GM21619 (cell line): ENCODE measurements around the gene TKTL1.
"Not testable (repeated sequence)": the region's sequence is repeated elsewhere in the genome, so short reads cannot be mapped to it uniquely, and the experiment has no call there.

Source experiments
- ATAC-seq: cut with Tn5 transposase; IDR thresholded peaks from one replicate; pipeline ENCODE4 v1.9.1; 2021; ENCODE audit not compliant: unreplicated experiment

Gene TKTL1

GRCh38 chrX:154295664-154296310 is at the start of gene TKTL1:
Gene TKTL1 (plus strand): TSS chrX:154295795. CDS start chrX:154295860, 65 bp downstream.
- no peak for ATAC-seq

GRCh38 chrX:154247377-154248045 is 48.1 kb upstream of the TKTL1 start:
- ATAC-seq = peak; percentile 79

- peak; percentile 23 for ATAC-seq
Observed at GRCh38 chrX:154248076-154248475, 47.5 kb upstream of the TKTL1 start.

- ATAC-seq = not testable (repeated sequence)
Observed at GRCh38 chrX:154257282-154257681, 38.3 kb upstream of the TKTL1 start, which contains the start of gene OPN1MW3. Gene OPN1MW3 (plus strand): TSS chrX:154257582. CDS start chrX:154257620, 38 bp downstream.

- ATAC-seq = not testable (repeated sequence)
Observed at GRCh38 chrX:154258711-154259110, 36.9 kb upstream of the TKTL1 start.

GRCh38 chrX:154263072-154263471 is 32.5 kb upstream of the TKTL1 start:
- not testable (repeated sequence) for ATAC-seq

GRCh38 chrX:154269245-154269644 is 26.4 kb upstream of the TKTL1 start:
- ATAC-seq = not testable (repeated sequence)

- ATAC-seq = peak; percentile 91
Observed at GRCh38 chrX:154284489-154285338, 10.9 kb upstream of the TKTL1 start.

- ATAC-seq = not testable (repeated sequence)
Observed at GRCh38 chrX:154286406-154286805, 9.2 kb upstream of the TKTL1 start.

- no peak for ATAC-seq
Observed at GRCh38 chrX:154294791-154295574, 612 bp upstream of the TKTL1 start, which contains the start of gene TEX28. Gene TEX28 (minus strand): TSS chrX:154295124. CDS start chrX:154292117, 3,007 bp downstream.

GRCh38 chrX:154296731-154297130 is 1.1 kb downstream of the TKTL1 start:
- ATAC-seq = no peak

GRCh38 chrX:154298312-154298711 is 2.7 kb downstream of the TKTL1 start:
- ATAC-seq = no peak

GRCh38 chrX:154300816-154301215 is 5.2 kb downstream of the TKTL1 start:
- no peak for ATAC-seq

GRCh38 chrX:154302998-154303397 is 7.4 kb downstream of the TKTL1 start:
- ATAC-seq = not testable (repeated sequence)

- no peak for ATAC-seq
Observed at GRCh38 chrX:154303476-154303875, 7.9 kb downstream of the TKTL1 start.

GRCh38 chrX:154304846-154305245 is 9.3 kb downstream of the TKTL1 start:
- ATAC-seq = no peak

- no peak for ATAC-seq
Observed at GRCh38 chrX:154305541-154306205, 10.1 kb downstream of the TKTL1 start.

- no peak for ATAC-seq
Observed at GRCh38 chrX:154307202-154307601, 11.6 kb downstream of the TKTL1 start.

- ATAC-seq = no peak
Observed at GRCh38 chrX:154308108-154308946, 12.7 kb downstream of the TKTL1 start.
